C4-2B (cell line): ENCODE data around the gene CPTP.

Source experiments
- CTCF ChIP-seq: fragments of 450-650 bp; conservative IDR thresholded peaks from 2 replicates; pipeline ENCODE4 v1.5.1; 2017; ENCODE audit warnings: mild to moderate bottlenecking
- ZFX ChIP-seq: fragments of 450-650 bp; IDR thresholded peaks from 2 replicates; pipeline ENCODE4 v1.6.1; 2017

GRCh38 chr1:1282998-1283397 is 41.6 kb upstream of the CPTP start:
- TF ChIP-seq CTCF (no peak), ZFX (no peak)
